Left ventricle myocardium superior (tissue), 1 donor: ENCODE measurements around the gene TMEM63C. TPM values are rescaled to one million over a fixed set of nuclear protein-coding genes. Genes with fewer than 3 reads are reported as not detected.

Experiments used
- ATAC-seq: fragments of 200-7000 bp; cut with Tn5 transposase; one replicate; pipeline ENCODE4 v1.9.1; 2020; ENCODE audit warnings: mild to moderate bottlenecking, moderate library complexity
- DNase-seq: peaks from one replicate; pipeline ENCODE4 v3.0.0-alpha.2; 2020
- intact Hi-C: fragments of 100-400 bp; cut with micrococcal nuclease; formaldehyde crosslinking; loops from one replicate; pipeline ENCODE4 v1.11.0; 2022
- long read RNA-seq: library from polyadenylated mRNA; unstranded; transcript quantifications from one replicate; pipeline ENCODE4 v2.0.0, GENCODE V29; 2021
- total RNA-seq: library from RNA; stranded (reverse); fragmentation: NEBNext Ultra II Directional; extraction: Animal tissue kit (Norgen Biotek cat#: 25700); gene quantifications from one replicate; pipeline ENCODE4 v1.2.1, GENCODE V29; 2021
- donor health status: DM: no; HTN: yes; CAD: no; lungs with severe emphysema.

Gene TMEM63C
- 1.9 TPM for total RNA-seq
- long read RNA-seq: 0 reads

GRCh38 chr14:77181603-77182437, at the start of gene TMEM63C:
Gene TMEM63C (plus strand): TSS chr14:77181798. CDS start chr14:77218814, 37,016 bp downstream.
- ATAC-seq (peak; percentile 32), DNase-seq (no peak)
- intact Hi-C loops: no loop called here

GRCh38 chr14:77131871-77132486, 49.6 kb upstream of the TMEM63C start:
- no peak for ATAC-seq
- no peak for DNase-seq
- intact Hi-C loops: no loop called here

GRCh38 chr14:77133720-77134338, 47.8 kb upstream of the TMEM63C start:
- intact Hi-C loops: no loop called here
- ATAC-seq: peak; percentile 88

DNA sequence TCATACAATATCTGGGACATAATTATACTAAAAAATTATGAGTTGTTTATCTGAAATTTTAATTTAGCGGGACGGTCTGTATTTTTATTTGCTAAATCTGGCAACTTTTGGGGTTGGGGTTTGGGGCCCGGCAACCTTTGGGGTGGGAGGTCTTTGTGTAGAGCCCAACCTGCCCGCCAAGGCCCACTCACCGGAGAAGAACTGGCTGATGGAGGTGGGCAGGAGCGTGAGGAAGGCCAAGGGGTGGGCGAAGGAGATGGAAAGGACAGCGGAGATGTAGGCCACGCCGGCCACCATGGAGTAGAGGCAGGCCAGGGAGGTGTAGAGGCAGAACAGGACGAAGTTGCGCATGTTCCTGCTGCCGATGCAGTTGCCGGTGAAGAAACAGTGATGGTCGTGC, 42.6 kb upstream of the TMEM63C start:
- intact Hi-C loops: no loop called here
- no peak for ATAC-seq
- DNase-seq: no peak

More at GRCh38 chr14:77133720-77134338, 47.8 kb upstream of the TMEM63C start:
- DNase-seq: peak; percentile 58

- peak; percentile 41 for DNase-seq
- intact Hi-C loops: no loop called here
- ATAC-seq: peak; percentile 41
Observed at GRCh38 chr14:77139540-77140358, 41.8 kb upstream of the TMEM63C start.

DNA sequence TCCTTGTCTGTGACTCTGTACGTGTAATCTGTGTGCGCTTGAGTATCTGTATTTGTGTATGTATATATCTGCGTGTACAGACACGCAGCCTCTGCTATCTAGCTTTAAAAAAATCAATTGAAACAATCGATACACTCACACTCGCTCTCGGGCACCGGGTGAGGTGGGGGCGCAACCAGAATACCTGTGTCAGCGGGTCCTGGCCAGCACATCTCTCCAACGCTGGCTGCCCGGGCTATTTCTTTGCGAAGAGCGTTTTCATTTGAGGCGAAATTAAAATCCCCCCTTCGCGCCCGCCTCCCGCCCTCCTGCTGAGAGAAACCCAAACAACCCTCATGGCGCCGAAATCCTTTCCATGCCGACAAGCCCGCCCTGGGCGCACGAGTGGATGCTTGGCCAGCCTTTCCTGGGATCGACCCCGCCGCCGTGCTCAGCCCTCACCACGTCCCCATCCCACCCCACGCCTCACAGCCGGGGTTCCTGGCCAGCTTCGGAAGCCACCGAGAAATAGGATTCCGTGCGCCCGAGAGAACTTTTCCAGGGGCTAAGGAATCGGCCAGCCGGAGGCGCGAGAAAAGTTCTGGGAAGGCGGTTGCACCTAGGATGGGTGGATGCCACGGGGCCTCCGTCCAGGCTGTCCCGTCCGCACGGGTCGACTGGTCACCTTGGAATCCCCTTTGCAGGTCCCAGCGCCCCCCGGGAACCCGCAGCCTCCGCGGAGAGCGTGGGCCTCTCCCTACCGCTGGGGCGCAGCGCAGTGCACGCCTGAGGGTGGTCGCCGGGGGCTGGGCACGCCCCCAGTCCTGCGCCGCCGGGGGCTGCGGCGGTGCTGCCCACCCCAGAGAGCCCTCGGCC, 41.0 kb upstream of the TMEM63C start:
- ATAC-seq (no peak), DNase-seq (no peak)
- intact Hi-C loops: no loop called here

- peak; percentile 72 for ATAC-seq
Observed at GRCh38 chr14:77141214-77142004, 40.2 kb upstream of the TMEM63C start, which contains the start of gene ZDHHC22. Gene ZDHHC22 (minus strand): TSS chr14:77141791. CDS start chr14:77139738, 2,053 bp downstream.

GRCh38 chr14:77142005-77142800, 39.4 kb upstream of the TMEM63C start:
- intact Hi-C loops: no loop called here

More at GRCh38 chr14:77141214-77142004, 40.2 kb upstream of the TMEM63C start, which contains the start of gene ZDHHC22:
- peak; percentile 39 for DNase-seq
- intact Hi-C loops: no loop called here

GRCh38 chr14:77143071-77143470, 38.5 kb upstream of the TMEM63C start:
- intact Hi-C loops: no loop called here
- no peak for DNase-seq
- ATAC-seq: no peak

More at GRCh38 chr14:77142005-77142800, 39.4 kb upstream of the TMEM63C start:
- no peak for ATAC-seq
- DNase-seq: no peak

GRCh38 chr14:77144412-77145115, 37.0 kb upstream of the TMEM63C start:
- intact Hi-C loops: no loop called here
- ATAC-seq (no peak), DNase-seq (no peak)

DNA sequence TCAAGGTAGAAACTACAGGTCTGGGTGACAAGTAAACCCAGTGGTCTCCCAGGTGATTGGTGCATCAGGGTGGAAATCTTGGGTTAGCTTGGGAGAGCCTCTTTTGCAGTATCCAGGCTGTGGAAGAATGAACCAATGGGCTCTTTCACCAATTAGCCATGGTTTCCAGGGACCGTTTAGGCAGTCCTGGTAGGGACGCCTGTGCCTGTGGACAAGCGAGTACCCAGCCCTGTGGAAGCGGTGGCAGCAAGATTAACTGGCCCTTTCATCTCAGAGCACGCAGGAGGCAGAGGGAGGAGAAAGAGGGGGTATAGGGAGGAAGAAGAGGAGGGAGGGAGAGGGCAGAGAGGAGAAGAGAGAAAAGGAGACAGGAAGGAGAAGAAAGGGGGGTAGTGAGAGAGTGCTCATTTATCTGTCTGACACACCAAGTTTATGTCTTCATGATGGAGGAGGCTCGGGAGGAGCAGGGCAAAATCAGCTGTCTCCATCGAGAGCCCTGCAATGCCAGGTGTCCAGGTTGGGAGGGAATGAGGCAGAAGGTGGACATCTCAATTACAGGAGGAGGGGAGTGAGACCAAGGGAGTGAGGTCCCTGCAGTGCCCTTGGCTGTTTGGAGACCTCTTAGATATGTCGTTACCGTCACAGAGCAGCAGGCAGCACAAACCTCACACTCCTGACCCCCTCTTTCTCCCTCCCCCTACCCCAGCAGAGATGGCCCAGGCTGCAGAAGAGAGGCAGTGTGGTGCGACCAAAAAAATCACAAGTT, 35.4 kb upstream of the TMEM63C start:
- DNase-seq: no peak
- intact Hi-C loops: no loop called here

GRCh38 chr14:77148510-77149231, 32.9 kb upstream of the TMEM63C start:
- intact Hi-C loops: no loop called here
- ATAC-seq (no peak), DNase-seq (no peak)

More for the DNA sequence above, 35.4 kb upstream of the TMEM63C start:
- ATAC-seq: no peak

- ATAC-seq (no peak), DNase-seq (no peak)
- intact Hi-C loops: no loop called here
Observed at GRCh38 chr14:77151245-77151644, 30.4 kb upstream of the TMEM63C start.

- ATAC-seq (peak; percentile 57), DNase-seq (no peak)
- intact Hi-C loops: no loop called here
Observed at GRCh38 chr14:77151918-77152588, 29.5 kb upstream of the TMEM63C start.
